Measurements from ENCODE around the gene MYO15B. TPM values are rescaled to one million over a fixed set of nuclear protein-coding genes. Genes with fewer than 3 reads are reported as not detected.

Gene MYO15B
- total and polyA plus RNA-seq, 2 donors (not counting 3 experiments of a cell fraction or from before 2014, with no cell fraction given) = 10.2 to 87.8 TPM

- Histone ChIP-seq H3K9me3 (replicated peaks; ENCODE audit: control insufficient read depth, insufficient read depth, low read length) (no peaks in the 10 kb centered on the region), H3K27ac (ENCODE audit: insufficient read depth, low read depth, low read length) (no peak overlapping the region), H3K4me2 (ENCODE audit: insufficient read depth, low read length) (no peak overlapping the region), H3K27me3 (ENCODE audit: control insufficient read depth in 2 of 2, insufficient read depth in 2 of 2, low read length in 2 of 2) (no peaks in the 10 kb centered on the region), H3K4me3 (replicated peaks in 1 of 3; ENCODE audit: insufficient read depth in 1 of 3, low read depth in 1 of 3, low read length in 3 of 3) (no peak overlapping the region), H3K9ac (replicated peaks; ENCODE audit: extremely low read depth, insufficient read depth, low read length) (no peak overlapping the region), H2AFZ (ENCODE audit: low read depth, low read length) (no peak overlapping the region), H4K20me1 (replicated peaks; ENCODE audit: control insufficient read depth, extremely low read depth, insufficient read depth, low read length) (no peaks in the 10 kb centered on the region), H3K4me1 (ENCODE audit: control insufficient read depth, extremely low read depth, insufficient read depth, low read length) (peaks cover 15% of the 10 kb centered on the region), H3K36me3 (ENCODE audit: control insufficient read depth in 2 of 2, extremely low read depth in 1 of 2, insufficient read depth in 2 of 2, low read length in 2 of 2) (peaks cover 6 to 8% of the 10 kb centered on the region in 2 experiments), H3K9me1 (replicated peaks; ENCODE audit: control insufficient read depth, extremely low read depth, insufficient read depth, low read length) (no peaks in the 10 kb centered on the region), H3K79me2 (ENCODE audit: control insufficient read depth, insufficient read depth, low read length) (no peaks in the 10 kb centered on the region)
- no TSS peak for BruUV-seq (replicated peaks)
- ChIA-PET CTCF (interaction anchor here (1.1 to 19.2 kb wide), 8 partner anchors 9 to 98 kb away, joined by 3 to 446 read pairs (median 11); partner anchors contain the start of gene SMIM5), POLR2A (no interaction called here)
- intact Hi-C loops (cut with micrococcal nuclease) = no loop called here
- TF ChIP-seq JUN (IDR thresholded peaks at IDR 0.05; ENCODE audit: borderline replicate concordance, insufficient read depth, insufficient read length, low read depth) = no peak
- no peak for TF ChIP-seq FOS (IDR thresholded peaks at IDR 0.05; ENCODE audit: borderline replicate concordance, insufficient read depth, low read length)
- no peak for TF ChIP-seq MYC (IDR thresholded peaks at IDR 0.05; ENCODE audit: low read depth, low read length)
- no peak for TF ChIP-seq GATA2 (IDR thresholded peaks at IDR 0.05; ENCODE audit: insufficient read depth, insufficient read length, low read depth, low read length)
- TF ChIP-seq, protein P1, sequence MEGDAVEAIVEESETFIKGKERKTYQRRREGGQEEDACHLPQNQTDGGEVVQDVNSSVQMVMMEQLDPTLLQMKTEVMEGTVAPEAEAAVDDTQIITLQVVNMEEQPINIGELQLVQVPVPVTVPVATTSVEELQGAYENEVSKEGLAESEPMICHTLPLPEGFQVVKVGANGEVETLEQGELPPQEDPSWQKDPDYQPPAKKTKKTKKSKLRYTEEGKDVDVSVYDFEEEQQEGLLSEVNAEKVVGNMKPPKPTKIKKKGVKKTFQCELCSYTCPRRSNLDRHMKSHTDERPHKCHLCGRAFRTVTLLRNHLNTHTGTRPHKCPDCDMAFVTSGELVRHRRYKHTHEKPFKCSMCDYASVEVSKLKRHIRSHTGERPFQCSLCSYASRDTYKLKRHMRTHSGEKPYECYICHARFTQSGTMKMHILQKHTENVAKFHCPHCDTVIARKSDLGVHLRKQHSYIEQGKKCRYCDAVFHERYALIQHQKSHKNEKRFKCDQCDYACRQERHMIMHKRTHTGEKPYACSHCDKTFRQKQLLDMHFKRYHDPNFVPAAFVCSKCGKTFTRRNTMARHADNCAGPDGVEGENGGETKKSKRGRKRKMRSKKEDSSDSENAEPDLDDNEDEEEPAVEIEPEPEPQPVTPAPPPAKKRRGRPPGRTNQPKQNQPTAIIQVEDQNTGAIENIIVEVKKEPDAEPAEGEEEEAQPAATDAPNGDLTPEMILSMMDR (IDR thresholded peaks at IDR 0.05; ENCODE audit: extremely low read depth in 1 of 2, insufficient read depth in 1 of 2, low read depth in 1 of 2, low read length in 2 of 2) = no peak
- TF ChIP-seq EZH2 (IDR thresholded peaks at IDR 0.05; ENCODE audit: borderline replicate concordance, low read depth, low read length, severe bottlenecking) = no peak
- no peak for TF ChIP-seq POLR2A (IDR thresholded peaks at IDR 0.05; ENCODE audit: low read depth, low read length)
- TF ChIP-seq, protein P2, sequence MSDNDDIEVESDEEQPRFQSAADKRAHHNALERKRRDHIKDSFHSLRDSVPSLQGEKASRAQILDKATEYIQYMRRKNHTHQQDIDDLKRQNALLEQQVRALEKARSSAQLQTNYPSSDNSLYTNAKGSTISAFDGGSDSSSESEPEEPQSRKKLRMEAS (IDR thresholded peaks at IDR 0.05; ENCODE audit: insufficient read depth, insufficient read length) = no peak
- no peak for TF ChIP-seq POLR2AphosphoS5 (IDR thresholded peaks at IDR 0.05; ENCODE audit: insufficient read depth, low read depth, low read length)
- DNase-seq (ENCODE audit: low read depth, low spot score) (no peak), FAIRE-seq (no peak)
- dilution Hi-C loops (cut with MboI; ENCODE audit: extremely low pct_ligation_motif_present, low sequenced_read_pairs) = no loop called here
These were observed 63.3 kb downstream of the MYO15B start for GRCh38 chr17:75650874-75651273.
